GM15510 (cell line): ENCODE data around the gene QKI.

Source experiments
- POLR2A ChIP-seq: IDR thresholded peaks from 3 replicates; pipeline ENCODE4 v1.6.1; 2011; ENCODE audit warnings: borderline replicate concordance; ENCODE audit not compliant: insufficient read length; ENCODE audit errors: extremely low read depth

QKI gene

DNA sequence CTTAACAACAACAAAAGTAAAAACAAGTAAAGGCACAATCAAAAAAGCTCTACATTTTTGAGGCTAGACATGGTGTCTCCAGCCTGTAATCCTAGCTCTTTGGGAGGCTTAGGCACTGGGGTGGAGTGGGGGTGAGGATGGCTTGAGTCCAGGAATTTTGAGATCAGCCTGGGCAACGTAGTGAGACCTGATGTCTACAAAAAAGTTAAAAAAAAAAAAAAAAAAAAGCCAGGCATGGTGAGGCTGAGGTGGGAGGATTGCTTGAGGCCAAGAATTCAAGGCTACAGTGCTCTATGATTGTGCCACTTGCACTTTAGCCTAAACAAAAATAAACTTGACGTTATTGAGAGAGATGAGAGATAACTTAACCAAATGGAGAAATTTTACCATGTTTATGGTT is 60.1 kb downstream of the QKI start:
- no peak for TF ChIP-seq POLR2A

DNA sequence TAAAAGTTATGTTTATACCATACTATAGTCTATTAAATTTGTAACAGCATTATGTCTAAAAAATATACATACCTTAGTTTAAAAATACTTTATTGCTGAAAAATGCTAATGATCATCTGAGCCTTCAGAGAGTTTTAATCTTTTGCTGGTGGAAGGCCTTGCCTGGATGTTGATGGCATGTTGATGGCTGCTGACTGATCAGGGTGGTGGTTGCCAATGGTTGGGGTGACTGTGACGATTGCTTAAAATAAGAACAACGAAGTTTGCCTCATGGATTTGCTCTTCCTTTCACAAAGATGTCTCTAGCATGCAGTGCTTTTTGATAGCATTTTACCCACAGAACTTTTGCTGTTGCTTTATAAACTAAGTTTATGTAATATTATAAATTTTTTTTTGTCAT is 68.6 kb downstream of the QKI start:
- TF ChIP-seq POLR2A: no peak

DNA sequence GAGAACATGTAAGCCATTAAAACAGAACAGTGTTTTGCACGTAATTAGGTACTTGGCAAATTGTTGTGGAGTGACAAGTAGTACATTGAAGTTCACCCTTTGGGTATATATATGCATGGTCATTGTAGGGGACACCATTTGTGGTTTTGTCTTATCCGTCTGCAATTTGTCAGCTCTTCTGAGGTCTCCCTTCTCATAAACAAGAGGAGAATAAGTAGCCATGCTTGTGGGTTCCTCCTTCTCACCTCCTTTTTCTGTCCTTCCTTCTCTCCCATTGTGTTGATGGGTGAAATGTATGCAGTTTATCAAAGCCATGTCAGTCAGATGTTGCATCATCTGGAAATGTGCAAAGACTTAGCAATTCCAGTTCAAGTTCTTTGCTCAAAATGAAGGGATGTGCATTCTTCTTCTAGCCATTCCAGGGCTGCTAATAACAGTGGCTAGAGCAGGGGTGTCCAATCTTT is 70.9 kb downstream of the QKI start:
- TF ChIP-seq POLR2A: no peak

DNA sequence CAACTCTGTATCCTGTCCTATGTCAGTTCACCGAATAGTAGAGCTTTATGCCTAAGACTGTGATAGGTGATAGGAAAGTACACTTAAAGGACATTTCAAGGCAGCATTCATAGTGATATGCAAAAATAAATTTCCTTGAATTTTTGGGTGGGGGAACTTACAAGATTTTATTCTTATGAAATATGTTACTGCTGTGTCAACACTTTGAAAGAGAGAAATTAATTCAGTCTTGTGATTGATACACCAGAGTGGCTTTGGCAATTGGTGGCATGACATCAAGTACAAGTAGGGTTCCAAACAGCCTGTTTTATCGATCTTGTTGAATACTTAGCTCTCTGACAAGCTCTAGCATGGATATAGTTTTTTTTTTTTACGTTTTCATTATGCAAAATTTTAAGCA is 72.3 kb downstream of the QKI start:
- TF ChIP-seq POLR2A: no peak

DNA sequence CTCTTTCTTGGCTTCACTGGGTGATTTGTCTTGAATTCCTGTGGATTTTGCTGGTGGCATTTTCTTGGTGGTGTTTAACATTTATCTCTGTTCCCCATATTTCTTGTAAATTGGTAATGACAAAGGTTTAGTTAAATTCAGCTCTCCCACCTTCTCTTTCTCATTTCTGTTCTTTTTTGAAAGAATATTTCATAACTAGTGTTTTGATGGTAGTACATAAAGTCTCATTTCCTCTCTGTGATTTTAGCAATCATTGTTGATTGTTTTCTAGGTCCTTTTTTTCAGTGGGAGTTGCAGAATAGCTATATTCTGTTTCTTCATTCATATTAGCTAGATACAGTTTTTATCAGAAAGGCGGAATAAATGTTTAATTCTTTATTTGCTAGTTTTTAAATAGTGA is 73.1 kb downstream of the QKI start:
- TF ChIP-seq POLR2A: no peak

DNA sequence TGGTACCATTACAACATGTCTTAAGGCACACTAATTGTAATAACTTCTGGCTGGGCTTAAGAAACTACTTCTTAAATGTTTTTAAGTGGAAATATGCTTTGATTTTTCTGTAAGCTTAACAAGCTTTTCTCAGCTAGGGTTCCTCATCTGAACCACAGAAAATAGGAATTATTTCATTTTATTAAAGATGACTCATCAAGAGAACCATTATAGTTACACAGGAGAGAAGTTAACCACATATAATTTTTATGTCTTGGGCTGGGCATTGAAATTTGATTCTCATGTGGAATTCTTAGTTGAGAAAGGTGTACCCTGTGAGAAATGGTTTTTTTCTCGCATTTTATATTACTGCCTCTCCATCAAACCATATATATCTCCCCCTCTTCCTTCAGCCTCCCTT is 75.1 kb downstream of the QKI start:
- no peak for TF ChIP-seq POLR2A

DNA sequence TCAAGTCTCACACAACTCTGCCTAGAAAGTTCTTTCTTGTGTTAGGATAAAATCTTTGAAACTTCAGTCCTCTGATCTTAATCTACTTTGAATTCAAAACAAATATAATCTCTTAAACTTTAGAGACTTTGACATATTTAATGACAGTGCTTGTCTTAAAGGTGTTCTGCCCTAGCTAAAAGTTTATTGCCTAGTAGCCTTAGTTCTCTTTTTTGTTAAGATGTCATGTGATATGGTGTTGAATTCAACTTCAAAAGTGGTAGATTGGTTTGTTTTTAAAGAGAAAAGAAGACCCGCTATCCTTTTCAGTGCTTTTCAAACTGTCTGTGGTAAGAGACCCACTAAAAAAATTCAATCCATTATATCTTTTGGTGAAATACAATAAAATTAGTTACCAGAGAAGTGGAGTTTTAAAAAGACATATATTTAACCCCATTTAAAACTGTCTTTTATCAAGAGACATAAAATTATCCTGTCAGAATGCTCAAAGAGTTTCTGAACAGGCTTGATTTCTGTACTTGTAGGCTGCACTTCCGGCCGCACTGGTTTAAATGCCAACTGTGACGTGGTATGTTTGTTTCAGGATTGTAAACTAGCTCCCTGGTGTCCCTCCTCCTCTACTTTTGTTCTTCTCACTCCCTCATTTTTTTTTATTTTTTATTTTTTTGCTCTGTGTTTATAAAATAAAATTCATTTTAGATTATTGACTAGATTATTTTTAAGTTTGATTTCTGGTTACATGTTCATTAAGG is 76.5 kb downstream of the QKI start:
- TF ChIP-seq POLR2A: no peak

DNA sequence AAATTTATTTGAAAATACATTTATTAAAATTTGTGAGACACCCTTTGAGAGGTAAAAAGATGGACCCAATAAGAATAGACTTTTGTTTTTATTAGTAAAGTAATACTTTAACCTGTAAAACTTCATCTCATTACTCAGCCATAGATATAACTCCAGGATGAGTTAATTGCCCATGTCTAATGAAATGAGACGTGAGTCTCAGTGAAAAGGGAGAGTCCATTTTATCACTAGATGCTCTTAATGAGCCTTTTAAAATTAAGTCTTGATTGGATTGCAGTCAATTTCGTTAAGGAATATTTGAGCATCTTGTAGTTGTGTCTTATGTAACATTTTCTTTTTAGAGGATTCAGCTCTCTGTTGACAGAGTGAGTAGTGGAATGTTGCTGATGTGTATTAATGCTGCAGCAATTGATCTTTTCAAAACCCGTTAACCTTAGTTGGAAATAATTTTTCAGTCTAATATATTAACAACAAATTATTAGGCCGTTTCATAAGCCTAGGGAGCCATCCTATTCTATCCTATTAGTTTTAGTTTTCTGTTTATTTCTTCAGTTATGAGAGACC is 77.3 kb downstream of the QKI start:
- no peak for TF ChIP-seq POLR2A

DNA sequence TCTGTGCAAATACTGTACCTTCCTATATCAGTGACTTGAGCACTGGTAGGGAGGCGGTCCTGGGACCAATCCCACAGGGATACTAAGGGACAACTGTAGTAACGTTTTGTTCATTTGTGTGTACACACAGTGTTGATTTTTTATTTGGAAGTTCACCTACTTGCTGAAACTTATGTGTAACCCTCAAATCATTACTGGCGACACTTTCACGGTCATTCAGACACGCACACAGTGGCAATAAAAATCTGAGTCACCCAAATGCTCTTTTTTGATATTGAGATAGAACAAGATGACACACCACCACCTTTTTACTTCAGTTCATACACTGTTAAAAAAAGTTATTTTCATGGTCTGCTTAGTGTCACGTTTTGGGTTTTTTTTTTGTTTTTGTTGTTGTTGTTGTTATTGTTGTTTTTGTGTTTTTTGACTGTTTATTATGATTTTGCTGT is 79.8 kb downstream of the QKI start:
- TF ChIP-seq POLR2A: no peak

DNA sequence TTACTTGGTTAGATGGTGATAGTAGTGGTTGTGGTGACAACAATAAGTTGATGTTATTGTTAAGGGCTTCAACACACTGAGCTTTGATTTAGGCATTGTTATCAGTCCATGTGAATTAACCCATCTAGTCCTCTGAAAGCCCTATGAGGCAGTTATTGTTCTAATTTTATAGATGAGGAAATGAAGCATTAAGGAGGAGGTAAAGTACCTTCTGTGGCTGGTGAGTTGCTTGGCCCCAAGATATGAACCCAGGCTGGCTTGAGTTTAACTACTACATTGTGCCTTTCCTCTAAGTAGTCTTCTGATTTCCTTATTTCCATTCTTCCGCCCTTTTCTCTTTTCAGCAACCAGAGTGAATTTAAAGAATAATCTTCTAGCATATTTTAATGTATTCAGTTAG is 81.7 kb downstream of the QKI start:
- no peak for TF ChIP-seq POLR2A

DNA sequence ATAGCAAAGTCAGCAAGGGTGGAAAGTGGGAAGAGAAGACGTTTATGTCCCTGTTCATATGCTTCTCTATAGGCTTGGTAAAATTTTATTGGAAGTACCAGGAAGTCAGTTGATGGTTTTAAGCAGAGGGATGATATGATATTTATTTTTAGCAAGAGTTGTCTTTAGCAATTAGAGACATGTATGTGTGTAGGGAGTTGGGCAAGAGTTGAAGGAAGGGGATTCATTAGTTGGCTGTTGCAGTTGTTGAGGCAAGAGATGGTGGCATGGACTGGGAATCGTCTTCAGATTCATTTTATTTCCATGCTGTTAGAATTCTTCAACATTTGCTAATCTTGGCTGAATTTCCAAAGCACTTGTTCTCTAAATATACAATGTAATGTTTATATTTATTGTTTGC is 85.6 kb downstream of the QKI start:
- TF ChIP-seq POLR2A: no peak

DNA sequence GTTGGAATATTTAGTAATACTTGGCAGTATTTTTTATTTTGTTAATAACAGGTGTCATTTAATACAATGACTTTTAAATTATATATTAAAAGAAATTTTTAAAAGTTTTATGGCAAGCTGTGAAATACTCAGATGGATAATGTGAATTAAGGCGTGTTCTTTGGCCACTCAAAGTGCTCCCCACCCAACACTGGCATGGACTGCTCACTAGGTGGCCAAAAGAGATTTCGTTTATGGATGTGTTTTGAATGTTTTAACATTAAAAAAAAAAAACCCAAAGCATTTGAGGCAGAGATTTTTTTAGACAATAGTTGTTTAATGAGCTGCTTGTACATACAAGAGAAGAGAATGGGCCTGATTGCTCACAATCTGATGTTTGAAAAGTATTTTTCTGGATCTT is 86.5 kb downstream of the QKI start:
- no peak for TF ChIP-seq POLR2A

DNA sequence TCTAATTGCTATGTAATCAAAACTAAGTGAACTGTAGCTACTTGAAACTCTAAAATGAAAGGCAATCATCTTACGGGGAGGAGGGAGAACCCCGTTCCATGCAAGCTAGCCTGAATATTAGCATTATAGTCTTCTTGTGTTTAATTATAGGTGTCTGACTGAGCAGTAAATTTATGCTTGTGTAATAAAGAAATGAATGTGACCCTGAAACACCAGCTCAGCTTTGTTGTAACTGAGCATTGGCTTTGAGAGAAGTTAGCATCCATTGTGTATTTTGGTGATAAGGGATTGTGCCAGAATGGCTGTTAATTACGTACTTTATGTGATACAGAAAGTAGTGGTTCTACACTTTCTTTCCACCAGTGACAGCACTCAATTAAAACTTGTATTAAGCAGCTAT is 86.9 kb downstream of the QKI start:
- no peak for TF ChIP-seq POLR2A

DNA sequence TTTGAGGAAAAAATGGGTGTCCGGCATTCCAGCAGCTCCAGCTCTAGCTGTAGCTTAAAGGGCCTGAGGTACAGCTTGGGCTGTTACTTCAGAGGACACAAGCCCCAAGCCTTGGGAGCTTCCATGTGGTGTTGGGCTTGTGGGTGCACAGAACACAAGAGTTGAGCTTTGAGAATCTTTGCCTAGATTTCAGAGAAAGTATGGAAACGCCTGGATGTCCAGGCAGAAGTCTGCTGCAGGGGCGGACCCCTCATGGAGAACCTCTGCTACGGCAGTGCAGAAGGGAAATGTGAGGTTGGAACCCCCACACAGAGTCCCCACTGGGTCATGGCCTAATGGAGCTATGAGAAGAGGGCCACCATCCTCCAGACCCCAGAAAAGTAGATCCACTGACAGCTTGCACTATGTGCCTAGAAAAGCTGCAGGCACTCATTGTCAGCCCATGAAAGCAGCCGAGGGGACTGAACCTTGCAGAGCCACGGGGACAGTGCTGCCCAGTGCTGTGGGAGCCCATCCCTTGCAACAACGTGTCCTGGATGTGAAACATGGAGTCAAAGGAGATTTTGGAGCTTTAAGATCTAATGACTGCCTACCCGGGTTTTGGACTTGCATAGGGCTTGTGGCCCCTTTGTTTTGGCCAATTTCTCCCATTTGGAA is 90.6 kb downstream of the QKI start:
- TF ChIP-seq POLR2A: no peak

DNA sequence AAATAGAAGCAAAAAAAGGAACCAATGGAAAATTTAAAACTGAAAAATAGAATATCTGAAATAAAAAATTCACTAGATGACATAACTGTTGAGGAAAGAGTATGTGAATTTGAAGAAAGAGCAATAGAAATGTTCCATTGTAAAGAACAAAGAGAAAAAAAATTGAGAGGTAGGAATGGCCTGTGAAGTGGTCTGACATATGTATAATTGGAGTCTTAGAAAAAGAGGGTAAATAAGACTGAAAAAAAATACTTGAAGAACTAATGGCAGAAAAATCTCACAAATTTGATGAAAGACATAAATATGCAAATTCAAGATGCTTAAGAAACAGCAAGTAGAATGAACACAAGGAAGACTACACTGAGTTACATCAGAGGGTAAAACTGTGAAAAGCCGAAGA is 93.4 kb downstream of the QKI start:
- TF ChIP-seq POLR2A: no peak

DNA sequence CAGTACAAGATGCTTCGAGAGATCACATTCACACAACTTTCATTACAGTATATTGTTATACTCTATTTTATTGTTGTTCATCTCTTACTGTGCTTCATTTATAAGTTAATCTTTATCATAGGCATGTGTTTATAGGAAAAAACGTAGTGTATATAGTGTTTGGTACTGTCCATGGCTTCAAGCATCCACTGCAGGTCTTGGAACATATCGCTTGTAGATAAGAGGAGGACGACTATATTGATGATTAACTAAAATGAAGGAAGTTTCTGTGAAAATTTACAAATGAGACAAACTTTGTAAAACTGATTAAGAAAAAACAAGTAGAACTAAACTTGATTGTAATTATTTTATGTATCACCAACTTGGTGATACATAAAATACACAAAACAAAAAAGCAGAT is 98.5 kb downstream of the QKI start:
- TF ChIP-seq POLR2A: no peak

DNA sequence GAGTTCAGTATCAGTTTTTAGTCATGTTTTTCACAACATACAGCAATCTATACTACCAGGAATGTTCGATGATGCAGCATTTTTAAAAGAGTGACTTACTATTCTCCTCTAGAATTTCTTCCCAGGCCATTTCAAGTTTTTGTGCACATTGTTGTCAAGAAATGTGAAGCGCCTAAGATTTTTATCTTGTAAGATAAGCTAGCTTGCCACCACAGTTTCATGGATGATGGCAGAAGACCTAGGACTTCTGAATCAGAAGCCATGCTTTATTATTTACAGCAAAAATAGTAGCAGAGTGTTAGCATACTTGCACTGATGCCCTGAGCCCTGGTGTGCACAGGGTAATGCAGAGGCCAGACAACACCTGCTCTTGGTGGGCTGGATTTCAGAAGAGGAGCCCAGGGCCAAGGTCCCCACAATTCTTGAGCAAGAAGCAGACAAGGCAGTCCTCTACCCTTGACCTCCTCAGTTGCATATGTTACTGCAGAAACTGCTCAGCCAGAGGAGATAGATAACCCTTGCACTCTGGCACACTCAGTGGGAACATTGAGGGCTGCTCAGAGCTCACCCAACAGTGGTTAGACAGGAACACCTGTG is 99.2 kb downstream of the QKI start:
- no peak for TF ChIP-seq POLR2A

DNA sequence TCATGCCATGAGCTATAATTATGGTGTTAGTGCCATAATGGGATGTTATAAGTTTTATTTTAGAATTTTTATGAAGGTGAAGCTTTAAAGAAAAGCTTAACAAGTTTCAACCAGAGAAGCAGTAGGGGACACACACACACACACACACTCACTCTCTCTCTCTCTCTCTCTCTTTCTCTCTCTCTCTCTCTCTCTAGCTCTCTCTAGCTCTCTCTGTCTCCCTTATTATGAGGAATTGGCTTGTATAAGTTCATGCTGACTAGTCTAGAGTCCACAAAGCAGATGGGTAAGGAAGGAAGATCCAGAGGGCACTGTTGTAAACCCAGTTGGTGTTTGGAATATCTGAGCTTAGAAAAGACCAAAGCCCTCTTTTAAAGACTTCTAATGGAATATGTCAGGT is 102.4 kb downstream of the QKI start:
- no peak for TF ChIP-seq POLR2A
